ENCODE data around the gene CRYAA. TPM values are rescaled to one million over a fixed set of nuclear protein-coding genes. Genes with fewer than 3 reads are reported as not detected.
A peak's percentile ranks its signal among the peaks of the same experiment; 100 is the strongest.

The CRYAA gene
- total RNA-seq, 1 donor from 2014 or later: not detected

GRCh38 chr21:43209575-43210453 is 41.0 kb downstream of the CRYAA start:
- Mint-ChIP-seq H3K4me1 (ENCODE audit: unreplicated experiment) (peaks cover 4% of the 10 kb centered on the region), H3K9me3 (ENCODE audit: unreplicated experiment) (no peaks in the 10 kb centered on the region), H3K27me3 (ENCODE audit: unreplicated experiment) (peaks cover 21% of the 10 kb centered on the region), H3K36me3 (ENCODE audit: unreplicated experiment) (no peaks in the 10 kb centered on the region), H3K27ac (ENCODE audit: unreplicated experiment) (no peak overlapping the region), H3K4me3 (ENCODE audit: unreplicated experiment) (no peak overlapping the region)
- DNase-seq (ENCODE audit: extremely low spot score, unreplicated experiment): peak; percentile 80
- no peak for TF ChIP-seq CTCF (IDR thresholded peaks at IDR 0.05)

GRCh38 chr21:43210454-43211071 is 41.8 kb downstream of the CRYAA start:
- Mint-ChIP-seq H3K36me3 (ENCODE audit: unreplicated experiment) (no peaks in the 10 kb centered on the region), H3K9me3 (ENCODE audit: unreplicated experiment) (no peaks in the 10 kb centered on the region), H3K27me3 (ENCODE audit: unreplicated experiment) (peaks cover 21% of the 10 kb centered on the region), H3K4me1 (ENCODE audit: unreplicated experiment) (peaks cover 4% of the 10 kb centered on the region), H3K27ac (ENCODE audit: unreplicated experiment) (no peak overlapping the region), H3K4me3 (ENCODE audit: unreplicated experiment) (no peak overlapping the region)
- peak; percentile 69 for DNase-seq (ENCODE audit: extremely low spot score, unreplicated experiment)
- no peak for TF ChIP-seq CTCF (IDR thresholded peaks at IDR 0.05)

GRCh38 chr21:43211072-43211759 is 42.4 kb downstream of the CRYAA start:
- peak; percentile 29 for TF ChIP-seq CTCF (IDR thresholded peaks at IDR 0.05)
- H3K27me3 Mint-ChIP-seq (ENCODE audit: unreplicated experiment): peaks cover 17% of the 10 kb centered on the region
- no peaks in the 10 kb centered on the region for H3K9me3 Mint-ChIP-seq (ENCODE audit: unreplicated experiment)
- peak; percentile 82 for DNase-seq (ENCODE audit: extremely low spot score, unreplicated experiment)
- peaks cover 4% of the 10 kb centered on the region for H3K4me1 Mint-ChIP-seq (ENCODE audit: unreplicated experiment)
- H3K27ac Mint-ChIP-seq (ENCODE audit: unreplicated experiment): no peak overlapping the region
- no peak overlapping the region for H3K4me3 Mint-ChIP-seq (ENCODE audit: unreplicated experiment)
- H3K36me3 Mint-ChIP-seq (ENCODE audit: unreplicated experiment): no peaks in the 10 kb centered on the region

GRCh38 chr21:43211760-43212115 is 42.9 kb downstream of the CRYAA start:
- Mint-ChIP-seq H3K4me1 (ENCODE audit: unreplicated experiment) (peaks cover 4% of the 10 kb centered on the region), H3K4me3 (ENCODE audit: unreplicated experiment) (no peak overlapping the region), H3K36me3 (ENCODE audit: unreplicated experiment) (no peaks in the 10 kb centered on the region), H3K27me3 (ENCODE audit: unreplicated experiment) (peaks cover 13% of the 10 kb centered on the region), H3K9me3 (ENCODE audit: unreplicated experiment) (no peaks in the 10 kb centered on the region), H3K27ac (ENCODE audit: unreplicated experiment) (no peak overlapping the region)
- DNase-seq (ENCODE audit: extremely low spot score, unreplicated experiment): peak; percentile 73
- no peak for TF ChIP-seq CTCF (IDR thresholded peaks at IDR 0.05)

Other genes starting within 250 kb of the CRYAA start
- gene ERVH48-1, start 243.4 kb upstream of the CRYAA start, total RNA-seq: not detected in 2 replicates
- 12.2 and 14.2 TPM in 2 replicates for gene PKNOX1, start 194.4 kb upstream of the CRYAA start, total RNA-seq
- gene CBS, start 93.2 kb upstream of the CRYAA start, total RNA-seq: 92.1 and 95.5 TPM in 2 replicates
- 16.2 and 18.0 TPM in 2 replicates for gene U2AF1, start 61.4 kb upstream of the CRYAA start, total RNA-seq

All from osteocyte (in vitro differentiated cells).